HG03045 (cell line): ENCODE data around the gene DST.

Experiments used
- ATAC-seq: cut with Tn5 transposase; IDR thresholded peaks from one replicate; pipeline ENCODE4 v1.9.1; 2021; ENCODE audit warnings: mild to moderate bottlenecking, moderate library complexity; ENCODE audit not compliant: unreplicated experiment

DST gene

GRCh38 chr6:56448046-56448445 lies 194.6 kb downstream of the DST start:
- no peak for ATAC-seq

- ATAC-seq: no peak
These were observed 196.9 kb downstream of the DST start for GRCh38 chr6:56445818-56446217.

- ATAC-seq: no peak
These were observed 197.8 kb downstream of the DST start for GRCh38 chr6:56444855-56445254.

GRCh38 chr6:56440551-56440981 lies 202.1 kb downstream of the DST start:
- no peak for ATAC-seq

GRCh38 chr6:56437171-56437900 lies 205.4 kb downstream of the DST start:
- ATAC-seq: no peak

GRCh38 chr6:56435754-56436153 lies 206.9 kb downstream of the DST start:
- no peak for ATAC-seq

- no peak for ATAC-seq
These were observed 207.4 kb downstream of the DST start for GRCh38 chr6:56435326-56435725.

GRCh38 chr6:56434606-56435005 lies 208.1 kb downstream of the DST start:
- ATAC-seq: no peak

GRCh38 chr6:56433119-56433518 lies 209.6 kb downstream of the DST start:
- ATAC-seq: no peak

GRCh38 chr6:56432194-56432593 lies 210.5 kb downstream of the DST start:
- ATAC-seq: no peak

GRCh38 chr6:56430629-56431600 lies 211.8 kb downstream of the DST start:
- no peak for ATAC-seq

- no peak for ATAC-seq
These were observed 218.1 kb downstream of the DST start for GRCh38 chr6:56424542-56425083.

GRCh38 chr6:56424064-56424463 lies 218.6 kb downstream of the DST start:
- ATAC-seq: no peak

- no peak for ATAC-seq
These were observed 222.4 kb downstream of the DST start for GRCh38 chr6:56420296-56420695.

- ATAC-seq: no peak
These were observed 223.5 kb downstream of the DST start for GRCh38 chr6:56419191-56419590.

- ATAC-seq: no peak
These were observed 224.9 kb downstream of the DST start for GRCh38 chr6:56417823-56418222.

- no peak for ATAC-seq
These were observed 226.4 kb downstream of the DST start for GRCh38 chr6:56416247-56416646.

GRCh38 chr6:56408976-56409375 lies 233.7 kb downstream of the DST start:
- no peak for ATAC-seq
